AG09309 (cell line): ENCODE data around the gene GABRB3.

ENCODE experiments used
- DNase-seq: peaks from one replicate; pipeline ENCODE4 v3.0.0-alpha.2; 2010; ENCODE audit warnings: low read depth
- H3K4me3 ChIP-seq: 2 replicates; pipeline ENCODE4 v1.5.1; 2011; ENCODE audit warnings: mild to moderate bottlenecking, low read depth, low read length, moderate library complexity; ENCODE audit not compliant: control insufficient read depth
- TF ChIP-seq, protein P1 (sequence below): IDR thresholded peaks from 2 replicates; pipeline ENCODE4 v1.5.1; 2011; ENCODE audit warnings: mild to moderate bottlenecking, low read depth, low read length, inconsistent platforms; ENCODE audit not compliant: insufficient read depth, control insufficient read depth; ENCODE audit errors: missing control alignments

Gene GABRB3

DNA sequence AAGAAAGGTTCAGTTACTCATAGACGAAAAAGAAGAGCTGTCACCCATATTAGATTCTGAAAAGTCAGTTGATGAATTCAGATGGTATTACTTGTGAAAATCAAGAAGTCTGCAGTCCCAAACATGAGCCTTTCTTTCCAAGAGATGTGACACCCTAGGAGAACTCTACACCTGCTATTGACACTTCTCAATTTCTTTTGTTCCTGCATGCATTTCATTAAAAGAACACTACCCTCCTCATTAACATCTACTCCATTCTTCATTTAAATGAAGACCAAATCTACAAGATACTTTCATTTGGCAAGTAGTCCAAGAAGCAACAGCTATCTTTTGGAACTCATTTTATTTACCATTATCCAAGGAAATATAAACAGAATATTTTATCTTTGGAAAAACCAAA, 6.6 kb downstream of the GABRB3 start:
- DNase-seq, result no peak
- TF ChIP-seq, protein P1, sequence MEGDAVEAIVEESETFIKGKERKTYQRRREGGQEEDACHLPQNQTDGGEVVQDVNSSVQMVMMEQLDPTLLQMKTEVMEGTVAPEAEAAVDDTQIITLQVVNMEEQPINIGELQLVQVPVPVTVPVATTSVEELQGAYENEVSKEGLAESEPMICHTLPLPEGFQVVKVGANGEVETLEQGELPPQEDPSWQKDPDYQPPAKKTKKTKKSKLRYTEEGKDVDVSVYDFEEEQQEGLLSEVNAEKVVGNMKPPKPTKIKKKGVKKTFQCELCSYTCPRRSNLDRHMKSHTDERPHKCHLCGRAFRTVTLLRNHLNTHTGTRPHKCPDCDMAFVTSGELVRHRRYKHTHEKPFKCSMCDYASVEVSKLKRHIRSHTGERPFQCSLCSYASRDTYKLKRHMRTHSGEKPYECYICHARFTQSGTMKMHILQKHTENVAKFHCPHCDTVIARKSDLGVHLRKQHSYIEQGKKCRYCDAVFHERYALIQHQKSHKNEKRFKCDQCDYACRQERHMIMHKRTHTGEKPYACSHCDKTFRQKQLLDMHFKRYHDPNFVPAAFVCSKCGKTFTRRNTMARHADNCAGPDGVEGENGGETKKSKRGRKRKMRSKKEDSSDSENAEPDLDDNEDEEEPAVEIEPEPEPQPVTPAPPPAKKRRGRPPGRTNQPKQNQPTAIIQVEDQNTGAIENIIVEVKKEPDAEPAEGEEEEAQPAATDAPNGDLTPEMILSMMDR, result no peak
- H3K4me3 ChIP-seq, result no peak overlapping the region

DNA sequence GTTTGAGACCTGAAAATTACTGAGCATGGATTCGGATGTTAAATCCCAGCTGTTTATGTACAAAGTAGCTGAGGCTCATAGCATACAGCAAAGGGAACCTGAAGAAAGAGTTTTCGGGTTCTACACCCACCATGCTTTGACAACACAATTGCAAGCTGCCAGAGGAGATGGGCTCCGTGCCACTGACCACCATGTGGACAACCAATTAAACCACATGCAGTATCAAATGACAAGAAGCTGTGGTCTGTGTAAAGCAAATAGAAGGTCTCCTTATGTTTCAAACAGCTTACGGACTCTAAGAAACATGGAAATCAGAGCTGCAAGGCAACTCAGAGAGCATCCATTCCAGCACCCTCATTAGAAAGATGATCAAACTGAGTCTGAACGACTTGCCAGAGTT, 12.9 kb downstream of the GABRB3 start:
- H3K4me3 ChIP-seq, result no peak overlapping the region
- DNase-seq, result no peak
- TF ChIP-seq, protein P1, result no peak

DNA sequence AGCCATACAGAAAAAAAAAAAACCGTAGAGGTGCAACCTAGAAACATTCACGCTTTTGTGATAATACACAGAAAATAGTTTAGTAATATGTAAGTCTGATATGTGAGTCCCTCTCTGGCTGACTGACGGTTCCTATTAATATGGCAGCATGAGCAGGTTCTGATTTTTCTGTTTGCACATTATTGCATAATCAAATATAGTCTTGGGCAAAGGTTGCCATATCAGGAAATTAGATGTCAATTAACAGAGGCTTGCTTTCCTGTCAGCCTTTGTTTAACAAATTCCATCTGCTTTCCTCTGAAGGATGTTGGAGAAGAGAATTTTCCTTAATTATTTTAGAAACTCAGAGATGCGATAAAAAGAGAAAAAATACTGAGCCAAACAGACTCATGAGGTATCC, 14.8 kb downstream of the GABRB3 start:
- DNase-seq, result no peak
- TF ChIP-seq, protein P1, result no peak
- no peak overlapping the region for H3K4me3 ChIP-seq

DNA sequence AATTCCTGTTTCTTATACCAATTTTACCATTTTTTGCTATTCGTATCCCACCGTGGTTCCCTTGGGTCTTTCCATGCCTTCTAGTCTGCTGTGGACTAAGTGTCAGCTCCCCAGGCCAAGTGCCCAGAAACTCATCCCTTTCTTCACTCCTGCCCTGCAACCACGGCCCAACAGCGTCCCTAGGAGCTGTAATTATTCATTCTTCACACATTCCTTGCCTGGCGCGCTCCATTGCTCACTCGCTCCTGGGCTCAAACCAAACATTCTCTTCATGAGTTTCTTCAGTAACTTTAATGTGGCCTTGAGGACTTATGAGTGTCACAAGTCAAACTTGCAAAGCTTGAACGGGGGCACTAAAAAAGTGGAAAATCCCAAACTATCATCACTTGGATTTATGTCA, 15.7 kb downstream of the GABRB3 start:
- TF ChIP-seq, protein P1, result no peak
- H3K4me3 ChIP-seq, result no peak overlapping the region
- no peak for DNase-seq

DNA sequence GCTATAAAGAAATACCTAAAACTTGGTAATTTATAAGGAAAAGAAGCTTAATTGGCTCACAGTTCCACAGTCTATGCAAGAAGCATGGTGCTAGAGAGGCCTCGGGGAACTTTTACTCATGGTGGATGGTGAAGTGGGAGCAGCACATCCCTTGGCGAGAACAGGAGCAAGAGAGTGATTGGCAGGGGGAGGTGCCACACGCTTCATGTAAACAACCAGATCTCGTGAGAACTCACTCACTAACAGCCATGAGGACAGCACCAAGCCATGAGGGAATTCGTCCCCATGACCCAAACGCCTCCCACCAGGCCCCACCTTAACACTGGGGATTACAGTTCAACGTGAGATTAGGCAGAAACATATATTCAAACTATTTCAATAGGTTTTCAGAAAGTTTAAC, 28.0 kb downstream of the GABRB3 start:
- no peak overlapping the region for H3K4me3 ChIP-seq
- TF ChIP-seq, protein P1, result no peak
- no peak for DNase-seq

DNA sequence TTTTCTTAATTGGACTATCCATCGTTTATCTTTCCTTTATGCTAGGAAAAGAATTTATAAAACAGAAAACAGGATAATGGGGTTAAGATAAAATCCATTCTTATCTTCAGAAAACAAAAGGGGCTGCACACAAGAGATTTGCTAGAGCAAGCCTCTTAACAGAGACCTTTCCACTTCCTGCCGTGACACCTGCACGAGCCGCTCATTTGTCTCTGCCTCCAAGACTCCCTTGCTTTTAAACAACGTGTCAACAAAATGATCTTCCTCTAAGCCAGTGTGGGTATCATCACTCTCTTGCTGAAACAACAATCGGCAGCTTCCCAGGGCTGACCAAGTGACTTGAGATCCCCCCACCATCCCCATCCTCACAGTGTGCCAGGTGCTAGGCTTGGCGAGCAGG, 33.1 kb downstream of the GABRB3 start:
- H3K4me3 ChIP-seq, result no peak overlapping the region
- TF ChIP-seq, protein P1, result no peak
- DNase-seq, result no peak

DNA sequence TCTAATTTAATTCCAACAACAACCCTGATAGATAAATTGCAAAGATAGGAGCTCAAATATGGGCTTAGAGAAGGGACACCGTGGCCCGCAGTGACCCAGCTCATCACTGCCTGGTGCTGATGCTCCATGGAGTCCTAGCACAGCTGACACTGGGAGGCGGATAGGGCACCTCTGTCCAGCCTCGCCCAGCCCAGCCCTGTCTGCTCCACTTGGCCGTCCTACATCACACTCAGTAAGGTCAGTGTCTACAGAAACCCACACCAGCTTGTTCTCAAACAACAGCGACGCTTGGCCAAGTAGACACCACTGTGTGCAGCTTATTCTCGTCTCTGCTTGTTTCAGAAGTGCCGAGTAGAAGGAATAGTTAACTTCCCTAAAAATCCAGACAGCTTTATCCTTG, 33.9 kb downstream of the GABRB3 start:
- TF ChIP-seq, protein P1, result no peak
- H3K4me3 ChIP-seq, result no peak overlapping the region
- no peak for DNase-seq
